CD4-positive, alpha-beta T cell treated with Interleukin-2 at 100 ng/mL for 4 hours (primary cell): ENCODE results near the gene USHBP1.

ENCODE experiments used
- DNase-seq: peaks from one replicate; pipeline ENCODE4 v3.0.0-alpha.2; 2020; ENCODE audit warnings: low spot score

USHBP1 gene

DNA sequence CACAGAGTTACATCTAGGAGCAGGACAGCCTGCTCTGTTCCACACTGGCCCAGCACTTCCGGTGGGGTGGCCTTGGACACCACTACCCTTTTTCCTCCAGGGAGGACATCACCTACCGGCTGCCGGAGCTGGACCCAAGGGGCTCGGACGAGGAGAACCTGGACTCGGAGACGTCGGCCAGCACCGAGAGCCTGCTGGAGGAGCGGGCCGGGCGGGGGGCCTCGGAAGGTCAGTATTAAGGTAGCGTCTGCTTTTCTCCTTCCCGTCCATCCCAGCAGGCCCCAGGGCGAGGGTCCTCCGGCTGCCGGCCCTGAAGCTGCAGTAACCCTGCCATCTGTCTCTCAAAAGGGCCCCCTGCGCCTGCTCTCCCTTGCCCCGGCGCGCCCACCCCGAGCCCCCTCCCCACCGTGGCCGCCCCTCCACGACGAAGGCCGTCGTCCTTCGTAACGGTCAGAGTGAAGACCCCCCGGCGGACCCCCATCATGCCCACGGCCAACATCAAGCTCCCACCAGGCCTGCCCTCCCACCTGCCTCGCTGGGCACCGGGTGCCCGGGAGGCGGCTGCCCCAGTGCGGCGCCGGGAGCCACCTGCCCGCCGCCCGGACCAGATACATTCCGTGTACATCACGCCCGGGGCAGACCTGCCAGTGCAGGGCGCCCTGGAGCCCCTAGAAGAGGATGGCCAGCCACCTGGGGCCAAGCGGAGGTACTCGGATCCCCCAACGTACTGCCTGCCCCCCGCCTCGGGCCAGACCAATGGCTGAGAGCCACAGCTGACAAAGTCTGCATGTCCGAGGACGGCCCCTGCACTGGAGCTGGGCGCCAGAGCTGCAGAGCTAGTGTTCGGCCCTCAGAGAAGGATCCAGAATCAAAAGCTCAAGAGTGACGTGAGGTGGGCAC, 52.7 kb downstream of the USHBP1 start:
- DNase-seq = no peak

DNA sequence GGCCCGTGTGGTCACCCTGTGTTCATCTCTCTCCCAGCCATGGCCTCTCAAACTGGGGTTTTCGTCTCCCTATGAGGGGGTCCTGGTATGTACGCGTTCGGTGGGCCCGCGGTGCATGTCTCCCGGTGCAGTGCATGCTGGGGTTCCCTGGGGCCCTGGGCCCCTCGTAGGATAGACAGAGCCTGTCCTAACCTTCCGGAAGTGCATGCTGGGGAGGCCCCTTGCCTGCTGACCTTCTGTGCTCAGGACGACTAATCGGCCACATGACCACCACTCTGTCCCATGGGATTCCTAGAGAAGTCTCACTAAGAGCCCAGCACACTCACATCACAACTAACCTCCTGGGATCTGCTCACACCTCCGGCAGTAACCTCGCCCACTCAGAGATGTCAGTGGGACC, 54.2 kb downstream of the USHBP1 start:
- no peak for DNase-seq

DNA sequence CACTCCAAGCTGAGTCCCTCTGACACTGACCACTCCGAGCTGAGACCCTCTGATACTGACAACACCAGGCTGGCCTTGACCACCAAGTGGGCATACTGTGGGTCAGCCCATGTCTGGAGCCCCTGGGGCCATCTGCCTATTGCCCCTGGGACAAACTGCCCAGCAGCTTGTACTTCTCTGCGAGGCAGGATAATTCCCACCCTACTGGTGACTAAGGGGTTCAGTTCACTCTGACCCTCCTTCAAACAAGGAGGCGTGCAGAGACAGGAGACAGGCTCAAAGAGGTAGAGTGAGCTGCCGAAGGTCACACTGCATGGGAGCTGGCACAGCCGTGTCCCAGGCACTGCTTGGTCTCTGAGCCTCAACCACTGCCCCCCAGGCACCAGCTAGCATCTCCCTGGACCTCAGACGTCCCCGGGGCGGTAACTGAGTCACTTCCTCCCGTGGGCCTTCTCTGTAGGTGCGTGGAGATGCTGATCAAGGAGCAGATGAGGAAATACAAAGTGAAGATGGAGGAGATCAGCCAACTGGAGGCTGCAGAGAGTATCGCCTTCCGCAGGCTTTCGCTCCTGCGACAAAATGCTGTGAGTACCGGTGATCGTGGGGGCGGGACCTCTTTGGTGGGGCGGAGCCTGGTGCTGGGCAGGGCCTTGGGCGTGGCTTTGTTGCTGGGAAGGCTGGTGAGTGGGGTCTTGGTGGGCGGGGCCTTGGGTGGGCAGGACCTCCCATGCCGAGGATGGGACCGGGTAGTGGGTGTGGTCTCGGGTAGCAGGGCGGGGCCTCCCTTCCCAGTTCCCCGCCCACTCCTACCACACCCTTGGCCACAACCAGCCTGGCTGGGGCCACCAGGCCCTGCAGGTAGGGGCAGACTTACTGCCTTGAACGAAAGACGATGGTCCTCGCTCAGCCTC, 55.2 kb downstream of the USHBP1 start:
- no peak for DNase-seq

- DNase-seq = no peak
Observed at GRCh38 chr19:17206736-17207581, 57.6 kb downstream of the USHBP1 start.

GRCh38 chr19:17205237-17206140, 59.1 kb downstream of the USHBP1 start:
- DNase-seq = peak; percentile 60

DNA sequence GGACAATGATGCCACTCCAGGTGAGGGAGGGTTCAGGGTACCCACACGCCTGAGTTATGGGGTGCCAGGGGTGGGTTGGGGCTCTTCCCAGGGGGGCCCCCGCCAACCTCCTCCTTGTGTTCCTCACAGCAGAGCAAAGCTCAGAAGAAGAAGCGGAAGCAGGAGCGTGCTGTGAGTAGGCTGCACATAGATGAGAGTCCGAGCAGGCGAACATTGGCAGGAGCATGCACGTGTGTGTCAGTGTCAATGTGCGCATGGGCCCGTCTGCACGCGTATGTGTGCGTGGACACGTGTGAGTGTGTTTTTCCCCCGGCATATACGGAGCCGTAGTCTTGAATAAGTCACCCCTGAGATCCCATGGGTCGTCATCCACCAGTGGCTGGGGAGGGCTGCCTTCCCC, 61.8 kb downstream of the USHBP1 start:
- DNase-seq = no peak

DNA sequence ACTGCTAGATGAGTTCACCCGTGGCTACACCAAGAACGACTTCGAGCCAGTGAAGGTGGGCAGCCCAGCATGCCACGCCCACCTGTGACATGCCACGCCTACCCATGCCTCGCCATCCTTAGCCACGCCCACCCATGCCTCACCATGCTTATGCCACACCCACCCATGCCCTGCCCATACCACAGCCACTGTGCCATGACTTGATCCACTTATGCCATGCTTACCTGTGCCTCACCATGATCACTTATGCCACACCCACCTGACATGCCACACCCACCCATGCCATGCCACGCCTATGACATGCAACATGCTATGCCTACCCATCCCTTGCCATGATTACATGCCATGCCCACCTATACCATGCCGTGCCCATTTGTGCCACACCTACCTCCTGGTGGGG, 62.3 kb downstream of the USHBP1 start:
- no peak for DNase-seq

GRCh38 chr19:17200408-17201079, 64.0 kb downstream of the USHBP1 start:
- DNase-seq = no peak
